Fibroblast of the aortic adventitia (primary cell): Measurements from ENCODE around the gene ZSWIM7. TPM values are rescaled to one million over a fixed set of nuclear protein-coding genes. Genes with fewer than 3 reads are reported as not detected.

Experiments
- DNase-seq: peaks from one replicate; pipeline ENCODE4 v3.0.0-alpha.2; 2010; ENCODE audit warnings: low read depth
- H3K4me3 ChIP-seq: 2 replicates; pipeline ENCODE4 v1.5.1; 2011; ENCODE audit warnings: low read depth, mild to moderate bottlenecking, control low read depth, low read length, moderate library complexity
- total RNA-seq: library from RNA; depleted of rRNA; stranded (reverse); fragments of >200 nt; gene quantifications from 2 replicates; pipeline ENCODE4 v1.2.3, GENCODE V29; 2012; ENCODE audit warnings: low replicate concordance
- TF ChIP-seq, protein P1 (sequence below): IDR thresholded peaks from 2 replicates; pipeline ENCODE4 v1.5.1; 2011; ENCODE audit warnings: mild to moderate bottlenecking, low read length, control low read depth, inconsistent platforms; ENCODE audit not compliant: insufficient read depth

ZSWIM7 gene
- total RNA-seq, 1 donor: 17.3 TPM

GRCh38 chr17:15935891-15936290 lies 63.6 kb downstream of the ZSWIM7 start:
- TF ChIP-seq, protein P1, sequence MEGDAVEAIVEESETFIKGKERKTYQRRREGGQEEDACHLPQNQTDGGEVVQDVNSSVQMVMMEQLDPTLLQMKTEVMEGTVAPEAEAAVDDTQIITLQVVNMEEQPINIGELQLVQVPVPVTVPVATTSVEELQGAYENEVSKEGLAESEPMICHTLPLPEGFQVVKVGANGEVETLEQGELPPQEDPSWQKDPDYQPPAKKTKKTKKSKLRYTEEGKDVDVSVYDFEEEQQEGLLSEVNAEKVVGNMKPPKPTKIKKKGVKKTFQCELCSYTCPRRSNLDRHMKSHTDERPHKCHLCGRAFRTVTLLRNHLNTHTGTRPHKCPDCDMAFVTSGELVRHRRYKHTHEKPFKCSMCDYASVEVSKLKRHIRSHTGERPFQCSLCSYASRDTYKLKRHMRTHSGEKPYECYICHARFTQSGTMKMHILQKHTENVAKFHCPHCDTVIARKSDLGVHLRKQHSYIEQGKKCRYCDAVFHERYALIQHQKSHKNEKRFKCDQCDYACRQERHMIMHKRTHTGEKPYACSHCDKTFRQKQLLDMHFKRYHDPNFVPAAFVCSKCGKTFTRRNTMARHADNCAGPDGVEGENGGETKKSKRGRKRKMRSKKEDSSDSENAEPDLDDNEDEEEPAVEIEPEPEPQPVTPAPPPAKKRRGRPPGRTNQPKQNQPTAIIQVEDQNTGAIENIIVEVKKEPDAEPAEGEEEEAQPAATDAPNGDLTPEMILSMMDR: no peak
- DNase-seq: no peak
- no peak overlapping the region for H3K4me3 ChIP-seq

- no peak for DNase-seq
- TF ChIP-seq, protein P1: no peak
- H3K4me3 ChIP-seq: no peak overlapping the region
Measured at GRCh38 chr17:15934866-15935265, 64.6 kb downstream of the ZSWIM7 start.

DNA sequence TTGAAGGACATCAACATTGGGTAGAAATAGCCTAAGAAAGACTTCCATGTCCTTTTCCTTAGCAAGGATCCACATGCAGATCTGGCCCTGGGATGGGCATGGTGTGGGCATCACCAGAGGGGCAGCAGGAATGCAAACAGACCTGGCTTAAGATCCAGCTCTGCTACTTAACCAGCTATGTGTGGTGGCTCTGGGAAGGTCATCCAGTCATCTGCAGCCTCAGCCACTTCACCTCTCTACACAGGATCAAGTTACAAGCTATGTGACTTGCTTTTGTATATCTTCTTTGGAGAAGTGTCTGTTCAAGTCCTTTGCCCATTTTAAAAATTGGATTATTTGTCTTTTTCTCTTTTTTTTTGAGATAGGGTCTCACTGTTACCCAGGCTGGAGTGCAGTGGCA lies 68.1 kb downstream of the ZSWIM7 start:
- TF ChIP-seq, protein P1: no peak
- no peak overlapping the region for H3K4me3 ChIP-seq
- DNase-seq: no peak

GRCh38 chr17:15930426-15930825 lies 69.1 kb downstream of the ZSWIM7 start:
- H3K4me3 ChIP-seq: no peak overlapping the region
- TF ChIP-seq, protein P1: no peak
- no peak for DNase-seq

GRCh38 chr17:15929941-15930340 lies 69.6 kb downstream of the ZSWIM7 start:
- TF ChIP-seq, protein P1: no peak
- DNase-seq: no peak
- no peak overlapping the region for H3K4me3 ChIP-seq

GRCh38 chr17:15928286-15928785 lies 71.2 kb downstream of the ZSWIM7 start:
- H3K4me3 ChIP-seq: no peak overlapping the region
- TF ChIP-seq, protein P1: no peak
- DNase-seq: peak; percentile 52

Other genes with a start within 250 kb of the ZSWIM7 start
- 0.90 and 19.3 TPM in 2 replicates for gene ADORA2B, start 54.6 kb downstream of the ZSWIM7 start, total RNA-seq
- gene TTC19, start 120 bp upstream of the ZSWIM7 start, total RNA-seq: 21.4 and 52.0 TPM in 2 replicates
- 117 and 139 TPM in 2 replicates for gene NCOR1, start 215.8 kb upstream of the ZSWIM7 start, total RNA-seq
- 13.8 and 23.3 TPM in 2 replicates for gene PIGL, start 217.5 kb upstream of the ZSWIM7 start, total RNA-seq